ENCODE results near the gene FBXL22.

FBXL22 gene

DNA sequence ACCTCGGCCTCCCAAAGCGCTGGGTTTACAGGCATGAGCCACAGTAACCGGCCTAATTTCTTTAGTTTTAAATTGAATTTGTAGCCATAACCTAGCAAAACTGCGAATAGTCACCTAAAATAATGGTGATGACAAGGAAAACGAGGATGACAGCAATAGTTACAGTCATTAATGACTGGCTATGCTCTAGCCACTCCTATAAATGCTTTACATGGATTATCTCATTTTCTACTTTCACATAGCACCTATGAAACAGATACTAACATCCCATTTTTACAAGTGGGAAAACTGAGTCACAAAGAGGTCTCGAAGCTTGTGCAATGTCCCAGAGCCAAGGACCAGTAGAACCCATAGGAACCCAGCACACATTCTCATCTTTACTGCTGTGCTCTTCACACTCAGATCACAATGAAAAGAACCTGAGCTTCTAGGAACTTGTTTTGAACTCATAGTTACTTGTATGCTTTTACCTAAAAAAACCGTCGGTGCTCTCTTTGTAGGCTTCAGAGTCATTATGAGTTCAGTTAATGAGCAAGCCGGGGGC lies 39.4 kb downstream of the FBXL22 start:
- no peak for DNase-seq (ENCODE audit: low read depth in 2 of 2)
- TF ChIP-seq, protein P1, sequence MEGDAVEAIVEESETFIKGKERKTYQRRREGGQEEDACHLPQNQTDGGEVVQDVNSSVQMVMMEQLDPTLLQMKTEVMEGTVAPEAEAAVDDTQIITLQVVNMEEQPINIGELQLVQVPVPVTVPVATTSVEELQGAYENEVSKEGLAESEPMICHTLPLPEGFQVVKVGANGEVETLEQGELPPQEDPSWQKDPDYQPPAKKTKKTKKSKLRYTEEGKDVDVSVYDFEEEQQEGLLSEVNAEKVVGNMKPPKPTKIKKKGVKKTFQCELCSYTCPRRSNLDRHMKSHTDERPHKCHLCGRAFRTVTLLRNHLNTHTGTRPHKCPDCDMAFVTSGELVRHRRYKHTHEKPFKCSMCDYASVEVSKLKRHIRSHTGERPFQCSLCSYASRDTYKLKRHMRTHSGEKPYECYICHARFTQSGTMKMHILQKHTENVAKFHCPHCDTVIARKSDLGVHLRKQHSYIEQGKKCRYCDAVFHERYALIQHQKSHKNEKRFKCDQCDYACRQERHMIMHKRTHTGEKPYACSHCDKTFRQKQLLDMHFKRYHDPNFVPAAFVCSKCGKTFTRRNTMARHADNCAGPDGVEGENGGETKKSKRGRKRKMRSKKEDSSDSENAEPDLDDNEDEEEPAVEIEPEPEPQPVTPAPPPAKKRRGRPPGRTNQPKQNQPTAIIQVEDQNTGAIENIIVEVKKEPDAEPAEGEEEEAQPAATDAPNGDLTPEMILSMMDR (IDR thresholded peaks at IDR 0.05; ENCODE audit: low read depth, low read length), result no peak

DNA sequence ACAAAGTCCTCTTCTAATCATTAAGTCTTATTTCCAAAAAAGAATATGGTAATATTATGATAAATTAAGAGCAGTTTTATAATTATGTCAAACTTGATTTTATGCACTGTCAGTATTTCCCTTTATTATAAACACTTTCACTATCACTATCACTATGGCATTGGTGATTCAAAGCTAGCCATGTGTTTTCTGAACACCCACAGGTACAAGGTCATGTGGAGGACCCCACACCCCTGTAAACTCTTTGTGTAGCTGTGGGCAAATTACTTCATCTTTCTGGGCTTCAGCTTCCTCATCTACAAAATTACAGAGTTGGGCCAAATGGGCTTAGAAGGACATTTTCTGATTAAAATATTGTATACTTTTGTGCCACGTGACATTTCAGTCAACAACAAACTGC lies 41.7 kb downstream of the FBXL22 start:
- no peak overlapping the region for H3K4me3 ChIP-seq (replicated peaks in 1 of 2; ENCODE audit: low read depth in 2 of 2, low read length in 2 of 2)
- TF ChIP-seq, protein P1 (IDR thresholded peaks at IDR 0.05; ENCODE audit: low read depth, low read length), result no peak
- no peak for DNase-seq (ENCODE audit: low read depth in 2 of 2)

More for the DNA sequence above, 39.4 kb downstream of the FBXL22 start:
- H3K4me3 ChIP-seq (replicated peaks in 1 of 2; ENCODE audit: low read depth in 2 of 2, low read length in 2 of 2), result no peak overlapping the region

GRCh38 chr15:63640146-63640545 lies 43.0 kb downstream of the FBXL22 start:
- TF ChIP-seq, protein P1 (IDR thresholded peaks at IDR 0.05; ENCODE audit: low read depth, low read length), result no peak
- no peak overlapping the region for H3K4me3 ChIP-seq (replicated peaks in 1 of 2; ENCODE audit: low read depth in 2 of 2, low read length in 2 of 2)
- DNase-seq (ENCODE audit: low read depth in 2 of 2), result no peak

Data from cardiac fibroblast (primary cell).